Measurements from ENCODE around the gene CXorf58. TPM values are rescaled to one million over a fixed set of nuclear protein-coding genes. Genes with fewer than 3 reads are reported as not detected.

CXorf58 gene
- total and polyA plus RNA-seq, 9 of the 15 experiments (the other 6 are each of a cell fraction or from before 2014, with no cell fraction given) = 0.10 to 0.27 (median 0.16) TPM; not detected in 3

Other genes starting within 250 kb of the CXorf58 start
- gene PRDX4, start 240.5 kb upstream of the CXorf58 start, total RNA-seq (2014; rRNA removed) = 179 and 182 TPM in 2 replicates
- 220 and 236 TPM in 2 replicates for gene PRDX4, start 240.5 kb upstream of the CXorf58 start, total RNA-seq (2014; rRNA removed; fragmentation: Illumina TruSeq; extraction: Trizol)
- gene PRDX4, start 240.5 kb upstream of the CXorf58 start, total RNA-seq (2015; rRNA removed; fragmentation: Illumina TruSeq; extraction: Trizol) = 248 and 253 TPM in 2 replicates
- gene PRDX4, start 240.5 kb upstream of the CXorf58 start, total RNA-seq (2021) = 130 and 145 TPM in 2 replicates
- gene PRDX4, start 240.5 kb upstream of the CXorf58 start, polyA plus RNA-seq (2011; rRNA removed) = 148 and 201 TPM in 2 replicates
- gene PRDX4, start 240.5 kb upstream of the CXorf58 start, polyA plus RNA-seq (2014; fragmentation: Illumina TruSeq; extraction: Trizol) = 153 and 187 TPM in 2 replicates
- 10 to 100 TPM; 28.6 to 63.9 TPM for gene PRDX4, start 240.5 kb upstream of the CXorf58 start, polyA plus RNA-seq (2014; fragmentation: Nextera tagmentation; extraction: Ambion mirVana)
- 151 and 177 TPM in 2 replicates for gene PRDX4, start 240.5 kb upstream of the CXorf58 start, polyA plus RNA-seq (2014; rRNA removed)
- 33.2 and 34.2 TPM in 2 replicates for gene ACOT9, start 164.7 kb upstream of the CXorf58 start, total RNA-seq (2014; rRNA removed)
- gene ACOT9, start 164.7 kb upstream of the CXorf58 start, total RNA-seq (2014; rRNA removed; fragmentation: Illumina TruSeq; extraction: Trizol) = 50.6 and 55.5 TPM in 2 replicates
- gene ACOT9, start 164.7 kb upstream of the CXorf58 start, total RNA-seq (2015; rRNA removed; fragmentation: Illumina TruSeq; extraction: Trizol) = 29.8 and 31.2 TPM in 2 replicates
- gene ACOT9, start 164.7 kb upstream of the CXorf58 start, total RNA-seq (2021) = 35.3 and 38.6 TPM in 2 replicates
- gene ACOT9, start 164.7 kb upstream of the CXorf58 start, polyA plus RNA-seq (2011; rRNA removed) = 37.6 and 60.3 TPM in 2 replicates
- 45.3 and 46.4 TPM in 2 replicates for gene ACOT9, start 164.7 kb upstream of the CXorf58 start, polyA plus RNA-seq (2014; fragmentation: Illumina TruSeq; extraction: Trizol)
- 10 to 100 TPM; 50.0 to 80.9 TPM for gene ACOT9, start 164.7 kb upstream of the CXorf58 start, polyA plus RNA-seq (2014; fragmentation: Nextera tagmentation; extraction: Ambion mirVana)
- gene ACOT9, start 164.7 kb upstream of the CXorf58 start, polyA plus RNA-seq (2014; rRNA removed) = 45.2 and 51.0 TPM in 2 replicates
- gene SAT1, start 124.8 kb upstream of the CXorf58 start, total RNA-seq (2014; rRNA removed) = 48.7 and 53.2 TPM in 2 replicates
- gene SAT1, start 124.8 kb upstream of the CXorf58 start, total RNA-seq (2014; rRNA removed; fragmentation: Illumina TruSeq; extraction: Trizol) = 71.1 and 71.9 TPM in 2 replicates
- 43.7 and 47.4 TPM in 2 replicates for gene SAT1, start 124.8 kb upstream of the CXorf58 start, total RNA-seq (2015; rRNA removed; fragmentation: Illumina TruSeq; extraction: Trizol)
- 49.2 and 51.8 TPM in 2 replicates for gene SAT1, start 124.8 kb upstream of the CXorf58 start, total RNA-seq (2021)
- 160 and 169 TPM in 2 replicates for gene SAT1, start 124.8 kb upstream of the CXorf58 start, polyA plus RNA-seq (2011; rRNA removed)
- gene SAT1, start 124.8 kb upstream of the CXorf58 start, polyA plus RNA-seq (2014; fragmentation: Illumina TruSeq; extraction: Trizol) = 66.1 and 74.1 TPM in 2 replicates
- gene SAT1, start 124.8 kb upstream of the CXorf58 start, polyA plus RNA-seq (2014; fragmentation: Nextera tagmentation; extraction: Ambion mirVana) = 100 to 1,000 TPM; 161 to 194 TPM
- gene SAT1, start 124.8 kb upstream of the CXorf58 start, polyA plus RNA-seq (2014; rRNA removed) = 77.6 and 94.7 TPM in 2 replicates
- gene APOO, start 68 bp upstream of the CXorf58 start, total RNA-seq (2014; rRNA removed) = 37.3 and 43.7 TPM in 2 replicates
- gene APOO, start 68 bp upstream of the CXorf58 start, total RNA-seq (2014; rRNA removed; fragmentation: Illumina TruSeq; extraction: Trizol) = 60.8 and 64.4 TPM in 2 replicates
- gene APOO, start 68 bp upstream of the CXorf58 start, total RNA-seq (2015; rRNA removed; fragmentation: Illumina TruSeq; extraction: Trizol) = 56.9 and 59.7 TPM in 2 replicates
- 59.8 and 63.9 TPM in 2 replicates for gene APOO, start 68 bp upstream of the CXorf58 start, total RNA-seq (2021)
- gene APOO, start 68 bp upstream of the CXorf58 start, polyA plus RNA-seq (2011; rRNA removed) = 55.2 and 67.3 TPM in 2 replicates
- gene APOO, start 68 bp upstream of the CXorf58 start, polyA plus RNA-seq (2014; fragmentation: Illumina TruSeq; extraction: Trizol) = 62.9 and 72.0 TPM in 2 replicates
- 10 to 100 TPM; 46.5 to 76.4 TPM for gene APOO, start 68 bp upstream of the CXorf58 start, polyA plus RNA-seq (2014; fragmentation: Nextera tagmentation; extraction: Ambion mirVana)
- gene APOO, start 68 bp upstream of the CXorf58 start, polyA plus RNA-seq (2014; rRNA removed) = 58.9 and 63.6 TPM in 2 replicates
- 6.4 and 6.7 TPM in 2 replicates for gene KLHL15, start 119.2 kb downstream of the CXorf58 start, total RNA-seq (2014; rRNA removed)
- 12.4 and 14.6 TPM in 2 replicates for gene KLHL15, start 119.2 kb downstream of the CXorf58 start, total RNA-seq (2014; rRNA removed; fragmentation: Illumina TruSeq; extraction: Trizol)
- gene KLHL15, start 119.2 kb downstream of the CXorf58 start, total RNA-seq (2015; rRNA removed; fragmentation: Illumina TruSeq; extraction: Trizol) = 10.1 and 10.9 TPM in 2 replicates
- 10.3 and 10.7 TPM in 2 replicates for gene KLHL15, start 119.2 kb downstream of the CXorf58 start, total RNA-seq (2021)
- gene KLHL15, start 119.2 kb downstream of the CXorf58 start, polyA plus RNA-seq (2011; rRNA removed) = 11.4 and 11.8 TPM in 2 replicates
- gene KLHL15, start 119.2 kb downstream of the CXorf58 start, polyA plus RNA-seq (2014; fragmentation: Illumina TruSeq; extraction: Trizol) = 6.5 and 7.6 TPM in 2 replicates
- 1 to 10 TPM; 3.0 to 3.2 TPM for gene KLHL15, start 119.2 kb downstream of the CXorf58 start, polyA plus RNA-seq (2014; fragmentation: Nextera tagmentation; extraction: Ambion mirVana)
- 6.7 and 7.3 TPM in 2 replicates for gene KLHL15, start 119.2 kb downstream of the CXorf58 start, polyA plus RNA-seq (2014; rRNA removed)
- 243 and 256 TPM in 2 replicates for gene EIF2S3, start 146.9 kb downstream of the CXorf58 start, total RNA-seq (2014; rRNA removed)
- gene EIF2S3, start 146.9 kb downstream of the CXorf58 start, total RNA-seq (2014; rRNA removed; fragmentation: Illumina TruSeq; extraction: Trizol) = 439 and 497 TPM in 2 replicates
- gene EIF2S3, start 146.9 kb downstream of the CXorf58 start, total RNA-seq (2015; rRNA removed; fragmentation: Illumina TruSeq; extraction: Trizol) = 354 and 375 TPM in 2 replicates
- 313 and 344 TPM in 2 replicates for gene EIF2S3, start 146.9 kb downstream of the CXorf58 start, total RNA-seq (2021)
- 206 and 228 TPM in 2 replicates for gene EIF2S3, start 146.9 kb downstream of the CXorf58 start, polyA plus RNA-seq (2011; rRNA removed)
- 289 and 316 TPM in 2 replicates for gene EIF2S3, start 146.9 kb downstream of the CXorf58 start, polyA plus RNA-seq (2014; fragmentation: Illumina TruSeq; extraction: Trizol)
- gene EIF2S3, start 146.9 kb downstream of the CXorf58 start, polyA plus RNA-seq (2014; fragmentation: Nextera tagmentation; extraction: Ambion mirVana) = 100 to 1,000 TPM; 148 to 192 TPM
- 275 and 280 TPM in 2 replicates for gene EIF2S3, start 146.9 kb downstream of the CXorf58 start, polyA plus RNA-seq (2014; rRNA removed)
- gene ZFX, start 241.7 kb downstream of the CXorf58 start, total RNA-seq (2014; rRNA removed) = 11.4 and 12.0 TPM in 2 replicates
- 20.2 and 24.8 TPM in 2 replicates for gene ZFX, start 241.7 kb downstream of the CXorf58 start, total RNA-seq (2014; rRNA removed; fragmentation: Illumina TruSeq; extraction: Trizol)
- gene ZFX, start 241.7 kb downstream of the CXorf58 start, total RNA-seq (2015; rRNA removed; fragmentation: Illumina TruSeq; extraction: Trizol) = 20.3 and 23.1 TPM in 2 replicates
- 24.0 and 25.2 TPM in 2 replicates for gene ZFX, start 241.7 kb downstream of the CXorf58 start, total RNA-seq (2021)
- gene ZFX, start 241.7 kb downstream of the CXorf58 start, polyA plus RNA-seq (2011; rRNA removed) = 13.6 and 13.7 TPM in 2 replicates
- 7.7 and 8.4 TPM in 2 replicates for gene ZFX, start 241.7 kb downstream of the CXorf58 start, polyA plus RNA-seq (2014; fragmentation: Illumina TruSeq; extraction: Trizol)
- gene ZFX, start 241.7 kb downstream of the CXorf58 start, polyA plus RNA-seq (2014; fragmentation: Nextera tagmentation; extraction: Ambion mirVana) = 1 to 10 TPM; 5.3 to 9.9 TPM
- 6.1 and 7.7 TPM in 2 replicates for gene ZFX, start 241.7 kb downstream of the CXorf58 start, polyA plus RNA-seq (2014; rRNA removed)